HepG2 (cell line): ENCODE measurements around the gene EYA4. TPM values are rescaled to one million over a fixed set of nuclear protein-coding genes. Genes with fewer than 3 reads are reported as not detected.

Experiments used
- ATAC-seq: fragments of 200-7000 bp; cut with Tn5 transposase; 3 replicates; pipeline ENCODE4 v1.9.1; 2020; ENCODE audit warnings: mild to moderate bottlenecking, moderate library complexity
- BruUV-seq: library from RNA; stranded (reverse); fragments of 400-500 nt; replicated peaks from 2 replicates; lab custom pipeline; 2021; lab: Mats Ljungman, UMichigan
- CTCF ChIA-PET: fragments of 300-600 bp; formaldehyde crosslinking; extraction: SDS; loops from one replicate; lab custom pipeline; 2021; ENCODE audit warnings: low total read pairs, inconsistent platforms, low intra/inter-chr PET ratio; lab: Yijun Ruan, JAX
- POLR2A ChIA-PET: fragments of 350-600 bp; sonication (Branson Sonifier 250); formaldehyde crosslinking; loops from one replicate; lab custom pipeline; 2020; ENCODE audit warnings: antibody characterized with exemption, inconsistent platforms; lab: Yijun Ruan, JAX
- DNase-seq: peaks from one replicate; pipeline ENCODE4 v3.0.0-alpha.2; 2015; ENCODE audit warnings: low spot score
- FAIRE-seq: peaks from 3 replicates; lab custom pipeline; 2011; peaks lifted over from hg19 to GRCh38; lab: Jason Lieb, UNC
- H2AFZ ChIP-seq: one replicate; pipeline ENCODE4 v1.6.1; 2011; ENCODE audit warnings: low read length, inconsistent platforms
- H3K27ac ChIP-seq: fragments of 300-600 bp; 3 replicates; pipeline ENCODE4 v1.8.0; 2011; ENCODE audit warnings: mixed run types, mild to moderate bottlenecking, mixed read lengths, low read length, inconsistent platforms; ENCODE audit not compliant: insufficient read depth; ENCODE audit errors: extremely low read length
- H3K27me3 ChIP-seq, 2 experiments: fragments of 200-600 bp in 1 of 2; 2 replicates in 1 of 2; 3 replicates in 1 of 2; pipeline versions ENCODE4 v1.6.0 to v1.8.0; 2011; ENCODE audit warnings: low read length in 2 of 2, mild to moderate bottlenecking in 2 of 2, moderate library complexity in 2 of 2, inconsistent platforms in 1 of 2; ENCODE audit not compliant: insufficient read depth in 2 of 2, control insufficient read depth in 1 of 2
- H3K36me3 ChIP-seq, 2 experiments: fragments of 200-600 bp in 1 of 2; replicated peaks in 1 of 2; 2 replicates in 1 of 2; 3 replicates in 1 of 2; pipeline versions ENCODE4 v1.5.1 to v1.8.0; 2011; ENCODE audit warnings: low read length in 2 of 2, inconsistent platforms in 1 of 2; ENCODE audit not compliant: insufficient read depth in 2 of 2, control insufficient read depth in 1 of 2
- H3K4me1 ChIP-seq: 2 replicates; pipeline ENCODE4 v1.5.1; 2012; ENCODE audit warnings: low read length, inconsistent platforms; ENCODE audit not compliant: insufficient read depth
- H3K4me2 ChIP-seq: 2 replicates; pipeline ENCODE4 v1.6.0; 2011; ENCODE audit warnings: low read depth, low read length, inconsistent platforms
- H3K4me3 ChIP-seq, 3 experiments: fragments of 200-600 bp in 1 of 3; sonication (generic), shearing (Covaris generic) in 1 of 3; replicated peaks in 1 of 3; 2 replicates each; pipeline ENCODE4 v1.5.1; 2011 to 2016; ENCODE audit warnings: low read length in 3 of 3, inconsistent platforms in 2 of 3, low read depth in 2 of 3, mild to moderate bottlenecking in 2 of 3, control low read depth in 1 of 3, mixed read lengths in 1 of 3; ENCODE audit not compliant: insufficient read depth in 1 of 3
- H3K79me2 ChIP-seq: one replicate; pipeline ENCODE4 v1.6.1; 2011; ENCODE audit warnings: low read length, inconsistent platforms; ENCODE audit not compliant: insufficient read depth
- H3K9ac ChIP-seq: 2 replicates; pipeline ENCODE4 v1.6.0; 2011; ENCODE audit warnings: mild to moderate bottlenecking, low read depth, low read length, inconsistent platforms; ENCODE audit not compliant: insufficient read depth
- H3K9me3 ChIP-seq: 2 replicates; pipeline ENCODE4 v1.5.1; 2012; ENCODE audit warnings: mild to moderate bottlenecking, low read length
- H4K20me1 ChIP-seq: 2 replicates; pipeline ENCODE4 v1.6.0; 2011; ENCODE audit warnings: inconsistent platforms, mild to moderate bottlenecking, low read length, moderate library complexity; ENCODE audit not compliant: insufficient read depth
- ARID5B ChIP-seq: IDR thresholded peaks from 2 replicates; pipeline ENCODE4 v1.4.0; 2020; ENCODE audit warnings: mild to moderate bottlenecking, missing genetic modification reagents
- CBX1 ChIP-seq: IDR thresholded peaks from one replicate; pipeline ENCODE4 v1.6.1; 2016; ENCODE audit warnings: antibody characterized with exemption, low read depth
- CREM ChIP-seq, 2 experiments: sonication (generic) in 1 of 2; formaldehyde crosslinking in 1 of 2; IDR thresholded peaks; 2 replicates each; pipeline versions ENCODE4 v1.4.0 to v1.6.1; 2016 to 2020; ENCODE audit warnings: antibody characterized with exemption in 1 of 2, mild to moderate bottlenecking in 1 of 2, missing genetic modification reagents in 1 of 2
- KDM1A ChIP-seq: IDR thresholded peaks from 2 replicates; pipeline ENCODE4 v1.6.1; 2016; ENCODE audit warnings: missing compliant biosample characterization
- LCORL ChIP-seq, 2 experiments: fragments of 450-650 bp in 1 of 2; sonication (generic) in 1 of 2; formaldehyde crosslinking in 1 of 2; IDR thresholded peaks; 2 replicates each; pipeline versions ENCODE4 v1.5.0 to v1.6.1; 2017 to 2020; ENCODE audit warnings: antibody characterized with exemption in 1 of 2, missing genetic modification reagents in 1 of 2
- MTF1 ChIP-seq: sonication (generic); formaldehyde crosslinking; IDR thresholded peaks from 2 replicates; pipeline ENCODE4 v1.5.0; 2020; ENCODE audit warnings: missing genetic modification reagents
- MZF1 ChIP-seq: sonication (generic); formaldehyde crosslinking; IDR thresholded peaks from 2 replicates; pipeline ENCODE4 v1.8.1; 2023; ENCODE audit warnings: mild to moderate bottlenecking, missing genetic modification reagents, borderline replicate concordance
- NR2F6 ChIP-seq, 2 experiments: IDR thresholded peaks; 2 replicates each; pipeline ENCODE4 v1.6.1; 2016; ENCODE audit warnings: antibody characterized with exemption in 1 of 2, mild to moderate bottlenecking in 1 of 2
- TGIF2 ChIP-seq: IDR thresholded peaks from 2 replicates; pipeline ENCODE4 v1.6.1; 2016; ENCODE audit warnings: control low read depth, missing compliant biosample characterization
- ZNF274 ChIP-seq: sonication (generic); formaldehyde crosslinking; IDR thresholded peaks from 2 replicates; pipeline ENCODE4 v1.5.1; 2020; ENCODE audit warnings: mild to moderate bottlenecking, missing genetic modification reagents
- ZNF282 ChIP-seq: fragments of 450-650 bp; IDR thresholded peaks from 2 replicates; pipeline ENCODE4 v1.6.1; 2018; ENCODE audit not compliant: partially characterized antibody
- ZNF329 ChIP-seq: sonication (generic); formaldehyde crosslinking; IDR thresholded peaks from 2 replicates; pipeline ENCODE4 v1.9.0; 2021; ENCODE audit warnings: low read depth, mild to moderate bottlenecking, missing genetic modification reagents
- ZNF382 ChIP-seq: sonication (generic); formaldehyde crosslinking; IDR thresholded peaks from 2 replicates; pipeline ENCODE4 v1.5.0; 2020; ENCODE audit warnings: missing genetic modification reagents, mild to moderate bottlenecking, borderline replicate concordance
- ZNF44 ChIP-seq: sonication (generic); formaldehyde crosslinking; IDR thresholded peaks from 2 replicates; pipeline ENCODE4 v1.5.1; 2020; ENCODE audit warnings: mild to moderate bottlenecking, missing genetic modification reagents
- ZNF605 ChIP-seq: sonication (generic); formaldehyde crosslinking; IDR thresholded peaks from 2 replicates; pipeline ENCODE4 v1.8.0; 2022; ENCODE audit warnings: mild to moderate bottlenecking, missing genetic modification reagents
- ZUFSP ChIP-seq: sonication (generic); formaldehyde crosslinking; IDR thresholded peaks from 2 replicates; pipeline ENCODE4 v1.9.0; 2021; ENCODE audit warnings: missing genetic modification reagents, mild to moderate bottlenecking, borderline replicate concordance
- WGBS: methylation state at CpG from one replicate; pipeline ENCODE4 v1.1.6; 2017; ENCODE audit warnings: low lambda C conversion rate; 5-methylcytosine and 5-hydroxymethylcytosine counted together
- in situ Hi-C: cut with HindIII; loops from 2 replicates; pipeline ENCODE4 v1.10.0; 2017; ENCODE audit warnings: low pct_unique_long_range_greater_than_20kb; ENCODE audit not compliant: extremely low pct_ligation_motif_present
- intact Hi-C: fragments of 100-400 bp; cut with micrococcal nuclease; formaldehyde crosslinking; loops from one replicate; pipeline ENCODE4 v1.10.0; 2022; ENCODE audit not compliant: unreplicated experiment
- polyA plus RNA-seq, 8 experiments: library from polyadenylated mRNA; depleted of rRNA in 3 of 8; stranded (reverse) in 7 of 8; unstranded in 1 of 8; fragments of >200 nt; fragmentation: Illumina TruSeq in 4 of 8; extraction: Trizol in 4 of 8; gene quantifications; 2 replicates each; pipeline versions ENCODE4 v1.2.1 to v1.2.3, GENCODE V29; 2011 to 2016; ENCODE audit warnings: low read depth in 4 of 8, missing spikeins in 1 of 8, mixed read lengths in 1 of 8; ENCODE audit not compliant: insufficient read depth in 1 of 8
- total RNA-seq, 5 experiments: library from RNA; depleted of rRNA; stranded (reverse); fragments of >200 nt; fragmentation: Illumina TruSeq; extraction: Trizol; gene quantifications; 2 replicates each; pipeline ENCODE4 v1.2.3, GENCODE V29; 2016; ENCODE audit warnings: low read depth in 1 of 5

EYA4 gene
- total and polyA plus RNA-seq, 2 of the 13 experiments (the other 11 are each of a cell fraction or from before 2014, with no cell fraction given): not detected

- ChIA-PET CTCF (no interaction called here), POLR2A (no interaction called here)
- no peak for FAIRE-seq
- 0% methylated on average over 2 of the region's 2 CpGs for WGBS
- Histone ChIP-seq H4K20me1 (no peaks in the 10 kb centered on the region), H3K27me3 (no peaks in the 10 kb centered on the region; a peak in 1 of 5 replicates), H3K9ac (no peak overlapping the region), H2AFZ (no peak overlapping the region), H3K4me1 (no peaks in the 10 kb centered on the region), H3K79me2 (no peaks in the 10 kb centered on the region), H3K4me2 (no peak overlapping the region), H3K4me3 (no peak overlapping the region), H3K27ac (no peak overlapping the region), H3K9me3 (no peaks in the 10 kb centered on the region), H3K36me3 (no peaks in the 10 kb centered on the region)
- in situ Hi-C loops: no loop called here
- no TSS peak for BruUV-seq
- DNase-seq: no peak
- TF ChIP-seq ZUFSP (CRISPR knock-in tag): no peak
- no peak for TF ChIP-seq CREM (IDR thresholded peaks at IDR 0.05)
- TF ChIP-seq CREM (CRISPR knock-in tag; IDR thresholded peaks at IDR 0.05): no peak
- no peak for TF ChIP-seq ZNF282
- TF ChIP-seq ZNF44 (CRISPR knock-in tag): no peak
- TF ChIP-seq ZNF382 (CRISPR knock-in tag): no peak
- no peak for TF ChIP-seq MTF1 (CRISPR knock-in tag)
- no peak for TF ChIP-seq ARID5B (CRISPR knock-in tag)
- no peak for TF ChIP-seq KDM1A
- no peak for TF ChIP-seq NR2F6 (IDR thresholded peaks at IDR 0.05)
- no peak for TF ChIP-seq NR2F6 (CRISPR knock-in tag; IDR thresholded peaks at IDR 0.05)
- TF ChIP-seq TGIF2 (CRISPR knock-in tag): no peak
- TF ChIP-seq MZF1 (CRISPR knock-in tag): no peak
- TF ChIP-seq ZNF605 (CRISPR knock-in tag): no peak
- TF ChIP-seq ZNF274 (CRISPR knock-in tag): no peak
- TF ChIP-seq LCORL (IDR thresholded peaks at IDR 0.05): no peak
- TF ChIP-seq LCORL (CRISPR knock-in tag; IDR thresholded peaks at IDR 0.05): no peak
- TF ChIP-seq CBX1: no peak
- no peak for TF ChIP-seq ZNF329 (CRISPR knock-in tag)
- intact Hi-C loops: no loop called here
- ATAC-seq: no peak
Measured at GRCh38 chr6:133541040-133541439, 299.9 kb downstream of the EYA4 start.
